Mucosa of descending colon (tissue), 3 donors: Measurements from ENCODE around the gene GIPC2. TPM values are rescaled to one million over a fixed set of nuclear protein-coding genes. Genes with fewer than 3 reads are reported as not detected.

Source experiments
- ATAC-seq: fragments of 200-7000 bp; cut with Tn5 transposase; one replicate; pipeline ENCODE4 v1.9.1; 2020; ENCODE audit warnings: mild to moderate bottlenecking, moderate library complexity
- DNase-seq, 3 donors: peaks; one replicate each; pipeline ENCODE4 v3.0.0-alpha.2; 2020
- H3K36me3 ChIP-seq: fragments of 200-600 bp; one replicate; pipeline ENCODE4 v1.8.0; 2021; ENCODE audit warnings: low read depth, mild to moderate bottlenecking
- H3K4me1 ChIP-seq: fragments of 200-600 bp; one replicate; pipeline ENCODE4 v1.8.0; 2021; ENCODE audit warnings: low read depth, mild to moderate bottlenecking
- H3K4me3 ChIP-seq: fragments of 200-600 bp; one replicate; pipeline ENCODE4 v1.8.0; 2021; ENCODE audit warnings: mild to moderate bottlenecking
- H3K9me3 ChIP-seq: fragments of 200-600 bp; one replicate; pipeline ENCODE4 v1.8.0; 2021; ENCODE audit warnings: mild to moderate bottlenecking
- intact Hi-C, 2 donors: fragments of 100-400 bp; cut with DNase I in 1 of 2; cut with micrococcal nuclease in 1 of 2; formaldehyde crosslinking; loops; one replicate each; pipeline versions ENCODE4 v1.11.0 to v1.11.1; 2022; cut with DNase I, micrococcal nuclease
- total RNA-seq, 3 donors: library from RNA; stranded (reverse); fragmentation: NEBNext Ultra II Directional in 2 of 3; extraction: Animal tissue kit (Norgen Biotek cat#: 25700) in 2 of 3; gene quantifications; one replicate each; pipeline versions ENCODE4 v1.2.1 to v1.2.4, GENCODE V29; 2021 to 2023
- TF ChIP-seq, protein P1 (sequence below): fragments of 200-600 bp; IDR thresholded peaks from one replicate; pipeline ENCODE4 v1.8.0; 2022; ENCODE audit warnings: antibody characterized with exemption, mild to moderate bottlenecking
- donor health status: DM: no; HTN: no; CAD: no; lungs with moderate emphysema.
- donor health status: DM: no; HTN: no; CAD: no.
- donor health status: DM: no; HTN: yes; CAD: no.

Gene GIPC2
- total RNA-seq, 3 donors from 2014 or later = 12.8 to 34.7 (median 27.9) TPM

- intact Hi-C loops = no loop called here
- Histone ChIP-seq H3K4me1 (no peaks in the 10 kb centered on the region), H3K36me3 (no peaks in the 10 kb centered on the region), H3K9me3 (no peaks in the 10 kb centered on the region), H3K4me3 (no peak overlapping the region)
- ATAC-seq (no peak), DNase-seq (no peak)
- TF ChIP-seq, protein P1, sequence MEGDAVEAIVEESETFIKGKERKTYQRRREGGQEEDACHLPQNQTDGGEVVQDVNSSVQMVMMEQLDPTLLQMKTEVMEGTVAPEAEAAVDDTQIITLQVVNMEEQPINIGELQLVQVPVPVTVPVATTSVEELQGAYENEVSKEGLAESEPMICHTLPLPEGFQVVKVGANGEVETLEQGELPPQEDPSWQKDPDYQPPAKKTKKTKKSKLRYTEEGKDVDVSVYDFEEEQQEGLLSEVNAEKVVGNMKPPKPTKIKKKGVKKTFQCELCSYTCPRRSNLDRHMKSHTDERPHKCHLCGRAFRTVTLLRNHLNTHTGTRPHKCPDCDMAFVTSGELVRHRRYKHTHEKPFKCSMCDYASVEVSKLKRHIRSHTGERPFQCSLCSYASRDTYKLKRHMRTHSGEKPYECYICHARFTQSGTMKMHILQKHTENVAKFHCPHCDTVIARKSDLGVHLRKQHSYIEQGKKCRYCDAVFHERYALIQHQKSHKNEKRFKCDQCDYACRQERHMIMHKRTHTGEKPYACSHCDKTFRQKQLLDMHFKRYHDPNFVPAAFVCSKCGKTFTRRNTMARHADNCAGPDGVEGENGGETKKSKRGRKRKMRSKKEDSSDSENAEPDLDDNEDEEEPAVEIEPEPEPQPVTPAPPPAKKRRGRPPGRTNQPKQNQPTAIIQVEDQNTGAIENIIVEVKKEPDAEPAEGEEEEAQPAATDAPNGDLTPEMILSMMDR = no peak
Observed at GRCh38 chr1:78038071-78038470, 7.7 kb upstream of the GIPC2 start.

GRCh38 chr1:78038491-78038939 lies 7.3 kb upstream of the GIPC2 start:
- H3K4me3 ChIP-seq = no peak overlapping the region
- TF ChIP-seq, protein P1 = no peak
- H3K4me1 ChIP-seq = no peaks in the 10 kb centered on the region
- no peaks in the 10 kb centered on the region for H3K9me3 ChIP-seq
- no peak for DNase-seq
- H3K36me3 ChIP-seq = no peaks in the 10 kb centered on the region
- intact Hi-C loops = no loop called here
- no peak for ATAC-seq

- Histone ChIP-seq H3K36me3 (no peaks in the 10 kb centered on the region), H3K4me3 (no peak overlapping the region), H3K4me1 (no peaks in the 10 kb centered on the region), H3K9me3 (no peaks in the 10 kb centered on the region)
- TF ChIP-seq, protein P1 = no peak
- DNase-seq (no peak), ATAC-seq (no peak)
- intact Hi-C loops = no loop called here
Observed at GRCh38 chr1:78040484-78041089, 5.2 kb upstream of the GIPC2 start.

GRCh38 chr1:78043436-78043835 lies 2.3 kb upstream of the GIPC2 start:
- intact Hi-C loops = no loop called here
- H3K36me3 ChIP-seq = no peaks in the 10 kb centered on the region
- TF ChIP-seq, protein P1 = no peak
- ATAC-seq (no peak), DNase-seq (no peak)
- H3K4me3 ChIP-seq = no peak overlapping the region
- H3K9me3 ChIP-seq = no peaks in the 10 kb centered on the region
- peaks cover 13% of the 10 kb centered on the region for H3K4me1 ChIP-seq

GRCh38 chr1:78044796-78045562 lies 787 bp upstream of the GIPC2 start:
- peak in 1 of 3 donors; percentile 40 for DNase-seq
- Histone ChIP-seq H3K4me3 (no peak overlapping the region), H3K4me1 (peaks cover 13% of the 10 kb centered on the region), H3K9me3 (no peaks in the 10 kb centered on the region), H3K36me3 (no peaks in the 10 kb centered on the region)
- intact Hi-C loops = no loop called here
- ATAC-seq = peak; percentile 55
- TF ChIP-seq, protein P1 = no peak
